GM20000 (cell line): Measurements from ENCODE around the gene MVP.

Experiments
- DNase-seq: peaks from one replicate; pipeline ENCODE4 v3.0.0; 2012; ENCODE audit warnings: low spot score
- TF ChIP-seq, protein P1 (sequence below): IDR thresholded peaks from 2 replicates; pipeline ENCODE4 v1.5.1; 2012; ENCODE audit warnings: mild to moderate bottlenecking, control low read depth; ENCODE audit errors: extremely low read depth, missing control alignments

Gene MVP

GRCh38 chr16:29857133-29857760, 37.0 kb downstream of the MVP start:
- no peak for DNase-seq
- TF ChIP-seq, protein P1, sequence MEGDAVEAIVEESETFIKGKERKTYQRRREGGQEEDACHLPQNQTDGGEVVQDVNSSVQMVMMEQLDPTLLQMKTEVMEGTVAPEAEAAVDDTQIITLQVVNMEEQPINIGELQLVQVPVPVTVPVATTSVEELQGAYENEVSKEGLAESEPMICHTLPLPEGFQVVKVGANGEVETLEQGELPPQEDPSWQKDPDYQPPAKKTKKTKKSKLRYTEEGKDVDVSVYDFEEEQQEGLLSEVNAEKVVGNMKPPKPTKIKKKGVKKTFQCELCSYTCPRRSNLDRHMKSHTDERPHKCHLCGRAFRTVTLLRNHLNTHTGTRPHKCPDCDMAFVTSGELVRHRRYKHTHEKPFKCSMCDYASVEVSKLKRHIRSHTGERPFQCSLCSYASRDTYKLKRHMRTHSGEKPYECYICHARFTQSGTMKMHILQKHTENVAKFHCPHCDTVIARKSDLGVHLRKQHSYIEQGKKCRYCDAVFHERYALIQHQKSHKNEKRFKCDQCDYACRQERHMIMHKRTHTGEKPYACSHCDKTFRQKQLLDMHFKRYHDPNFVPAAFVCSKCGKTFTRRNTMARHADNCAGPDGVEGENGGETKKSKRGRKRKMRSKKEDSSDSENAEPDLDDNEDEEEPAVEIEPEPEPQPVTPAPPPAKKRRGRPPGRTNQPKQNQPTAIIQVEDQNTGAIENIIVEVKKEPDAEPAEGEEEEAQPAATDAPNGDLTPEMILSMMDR, result no peak

- TF ChIP-seq, protein P1, result no peak
- no peak for DNase-seq
Observed at GRCh38 chr16:29858149-29858849, 38.0 kb downstream of the MVP start.

GRCh38 chr16:29858974-29859373, 38.7 kb downstream of the MVP start:
- no peak for DNase-seq
- TF ChIP-seq, protein P1, result no peak

- TF ChIP-seq, protein P1, result no peak
- no peak for DNase-seq
Observed at GRCh38 chr16:29860218-29860617, 40.0 kb downstream of the MVP start.

- no peak for DNase-seq
- TF ChIP-seq, protein P1, result peak; percentile 3
Observed at GRCh38 chr16:29862383-29862883, 42.2 kb downstream of the MVP start.

DNA sequence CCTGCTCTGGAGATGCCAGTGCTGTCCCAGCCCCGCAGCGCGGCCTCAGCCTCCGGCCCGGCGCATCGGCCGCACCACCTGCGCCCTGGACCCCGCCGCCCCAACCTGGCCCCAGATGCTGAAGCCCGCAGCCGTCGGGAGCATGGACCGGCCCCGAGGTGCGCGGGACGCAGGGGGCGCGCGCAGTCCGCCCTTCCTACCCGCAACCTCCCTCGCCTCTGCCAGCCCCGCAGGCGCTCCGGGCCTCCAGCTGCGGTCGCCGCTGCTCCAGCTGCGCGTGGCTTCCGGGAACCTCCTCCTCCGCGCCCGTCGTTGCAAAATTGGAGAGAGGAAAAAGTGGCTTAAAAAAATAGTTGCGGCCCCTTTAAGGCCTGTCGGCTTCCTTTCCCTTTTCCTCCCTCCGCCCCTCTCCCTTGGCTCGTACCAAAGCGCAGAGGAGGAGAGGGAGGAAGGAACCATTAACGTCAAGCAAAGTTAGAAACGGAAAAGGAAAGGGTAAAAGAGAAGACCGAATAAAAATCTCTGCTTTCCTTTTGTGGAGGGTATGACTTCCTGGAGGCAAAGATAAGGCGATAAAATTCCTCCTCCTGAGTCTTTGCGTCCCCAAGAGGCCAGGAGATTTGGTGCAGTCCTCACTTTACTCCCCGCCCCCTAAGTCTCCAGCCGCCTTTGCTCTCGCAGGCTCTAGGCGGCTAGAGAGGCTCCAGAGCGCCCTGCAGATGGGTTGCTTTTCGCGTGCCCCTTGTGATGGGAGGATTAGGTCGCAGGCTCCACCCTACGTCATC, 42.8 kb downstream of the MVP start, which contains the start of gene CDIPT:
Gene CDIPT, minus strand, starts transcription at position 343 of the 785 bp plus-strand sequence. CDS start 369 bp downstream, outside the sequence.
- TF ChIP-seq, protein P1, result peak; percentile 78
- peak; percentile 96 for DNase-seq

- TF ChIP-seq, protein P1, result no peak
- DNase-seq, result no peak
Observed at GRCh38 chr16:29863669-29863984, 43.4 kb downstream of the MVP start.
